Peyer's patch (tissue), 4 donors: ENCODE measurements around the gene BEND2. TPM values are rescaled to one million over a fixed set of nuclear protein-coding genes. Genes with fewer than 3 reads are reported as not detected.

Experiments
- DNase-seq, 3 donors: peaks; one replicate each; pipeline ENCODE4 v3.0.0-alpha.2; 2017 to 2019
- H3K27ac ChIP-seq, 4 donors: fragments of 200-600 bp; sonication (generic); one replicate each; pipeline ENCODE4 v1.5.1; 2016 to 2019
- H3K27me3 ChIP-seq, 2 donors: fragments of 200-600 bp; sonication (generic); one replicate each; pipeline ENCODE4 v1.5.1; 2019
- H3K36me3 ChIP-seq, 3 donors: fragments of 200-600 bp; sonication (generic); one replicate each; pipeline ENCODE4 v1.5.1; 2016 to 2019
- H3K4me1 ChIP-seq, 4 donors: fragments of 200-600 bp; sonication (generic); one replicate each; pipeline ENCODE4 v1.5.1; 2016 to 2019
- H3K4me3 ChIP-seq, 4 donors: fragments of 200-600 bp; sonication (generic); 1 replicate in 3 of 4; 2 replicates in 1 of 4; pipeline ENCODE4 v1.5.1; 2016 to 2019; ENCODE audit warnings: mild to moderate bottlenecking in 1 of 4
- H3K9me3 ChIP-seq, 4 donors: fragments of 200-600 bp; sonication (generic); one replicate each; pipeline ENCODE4 v1.5.1; 2016 to 2019; ENCODE audit warnings: mild to moderate bottlenecking in 1 of 4
- POLR2A ChIP-seq, 2 donors: fragments of 450-650 bp; IDR thresholded peaks; one replicate each; pipeline ENCODE4 v1.5.1; 2017; ENCODE audit warnings: antibody characterized with exemption in 2 of 2, mild to moderate bottlenecking in 2 of 2, moderate library complexity in 2 of 2
- total RNA-seq, 4 donors: library from RNA; depleted of rRNA; stranded (reverse); fragments of >200 nt; gene quantifications; one replicate each; pipeline ENCODE4 v1.1.0, GENCODE V29; 2016
- TF ChIP-seq, protein P1 (sequence below), 6 experiments: fragments of 450-650 bp in 4 of 6; fragments of 200-600 bp in 2 of 6; sonication (generic) in 1 of 6; IDR thresholded peaks; one replicate each; pipeline ENCODE4 v1.5.1; 2017 to 2019; ENCODE audit warnings: antibody characterized with exemption in 6 of 6, mild to moderate bottlenecking in 3 of 6, moderate library complexity in 1 of 6

Gene BEND2
- total RNA-seq, 4 donors from 2014 or later, result not detected

DNA sequence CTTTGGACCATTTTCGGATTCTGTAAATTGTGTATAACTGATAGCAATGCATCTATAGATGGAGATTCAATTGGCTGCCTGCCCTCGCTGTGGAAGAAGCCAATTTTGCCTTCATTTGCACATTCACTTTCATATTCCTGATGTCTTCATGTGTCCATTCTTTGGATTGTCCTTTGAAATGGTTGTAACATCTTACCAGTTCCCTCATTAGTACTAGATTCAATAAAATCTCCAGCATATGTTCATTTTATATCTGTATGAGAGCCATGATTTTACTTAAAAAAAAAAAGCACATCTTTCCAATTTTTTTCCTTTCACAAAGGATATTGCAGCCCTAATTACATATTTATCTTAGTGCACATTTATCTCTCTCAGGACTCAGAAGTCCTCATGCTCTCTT, 61.7 kb downstream of the BEND2 start:
- Histone ChIP-seq H3K27me3 (no peaks in the 10 kb centered on the region), H3K4me3 (no peak overlapping the region), H3K36me3 (no peaks in the 10 kb centered on the region), H3K9me3 (no peaks in the 10 kb centered on the region), H3K27ac (no peak overlapping the region), H3K4me1 (no peaks in the 10 kb centered on the region)
- no peak for DNase-seq
- TF ChIP-seq POLR2A (IDR thresholded peaks at IDR 0.05), result no peak
- TF ChIP-seq, protein P1, sequence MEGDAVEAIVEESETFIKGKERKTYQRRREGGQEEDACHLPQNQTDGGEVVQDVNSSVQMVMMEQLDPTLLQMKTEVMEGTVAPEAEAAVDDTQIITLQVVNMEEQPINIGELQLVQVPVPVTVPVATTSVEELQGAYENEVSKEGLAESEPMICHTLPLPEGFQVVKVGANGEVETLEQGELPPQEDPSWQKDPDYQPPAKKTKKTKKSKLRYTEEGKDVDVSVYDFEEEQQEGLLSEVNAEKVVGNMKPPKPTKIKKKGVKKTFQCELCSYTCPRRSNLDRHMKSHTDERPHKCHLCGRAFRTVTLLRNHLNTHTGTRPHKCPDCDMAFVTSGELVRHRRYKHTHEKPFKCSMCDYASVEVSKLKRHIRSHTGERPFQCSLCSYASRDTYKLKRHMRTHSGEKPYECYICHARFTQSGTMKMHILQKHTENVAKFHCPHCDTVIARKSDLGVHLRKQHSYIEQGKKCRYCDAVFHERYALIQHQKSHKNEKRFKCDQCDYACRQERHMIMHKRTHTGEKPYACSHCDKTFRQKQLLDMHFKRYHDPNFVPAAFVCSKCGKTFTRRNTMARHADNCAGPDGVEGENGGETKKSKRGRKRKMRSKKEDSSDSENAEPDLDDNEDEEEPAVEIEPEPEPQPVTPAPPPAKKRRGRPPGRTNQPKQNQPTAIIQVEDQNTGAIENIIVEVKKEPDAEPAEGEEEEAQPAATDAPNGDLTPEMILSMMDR (IDR thresholded peaks at IDR 0.05), result no peak

GRCh38 chrX:18151649-18152048, 69.0 kb downstream of the BEND2 start:
- DNase-seq, result no peak
- Histone ChIP-seq H3K4me3 (no peak overlapping the region), H3K9me3 (no peaks in the 10 kb centered on the region), H3K27ac (no peak overlapping the region), H3K27me3 (no peaks in the 10 kb centered on the region), H3K36me3 (no peaks in the 10 kb centered on the region), H3K4me1 (no peaks in the 10 kb centered on the region)
- no peak for TF ChIP-seq POLR2A (IDR thresholded peaks at IDR 0.05)
- TF ChIP-seq, protein P1 (IDR thresholded peaks at IDR 0.05), result no peak

GRCh38 chrX:18151157-18151556, 69.5 kb downstream of the BEND2 start:
- Histone ChIP-seq H3K36me3 (no peaks in the 10 kb centered on the region), H3K27me3 (no peaks in the 10 kb centered on the region), H3K9me3 (no peaks in the 10 kb centered on the region), H3K4me3 (no peak overlapping the region), H3K27ac (no peak overlapping the region), H3K4me1 (no peaks in the 10 kb centered on the region)
- no peak for TF ChIP-seq POLR2A (IDR thresholded peaks at IDR 0.05)
- TF ChIP-seq, protein P1 (IDR thresholded peaks at IDR 0.05), result no peak
- no peak for DNase-seq

DNA sequence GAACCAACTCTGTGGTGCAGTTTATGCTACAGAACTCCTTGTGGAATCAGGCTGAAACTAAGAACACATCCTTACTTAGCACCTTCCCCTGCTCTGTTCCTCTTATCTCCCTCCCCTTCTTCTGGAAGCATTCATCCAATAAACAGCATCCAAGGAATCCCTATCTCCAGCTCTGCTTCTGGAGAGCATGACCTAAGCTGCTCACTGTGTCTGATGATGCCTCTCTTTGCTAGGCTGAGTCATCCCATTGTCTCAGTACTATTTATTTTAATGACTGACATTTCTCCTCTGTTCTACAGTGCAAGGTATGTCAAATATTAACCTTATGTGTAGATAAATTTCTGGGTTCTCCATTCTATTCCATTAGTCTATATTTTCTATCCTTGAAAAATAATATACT, 71.2 kb downstream of the BEND2 start:
- TF ChIP-seq, protein P1 (IDR thresholded peaks at IDR 0.05), result no peak
- TF ChIP-seq POLR2A (IDR thresholded peaks at IDR 0.05), result no peak
- H3K4me3 ChIP-seq, result no peak overlapping the region
- H3K27ac ChIP-seq, result no peak overlapping the region
- no peaks in the 10 kb centered on the region for H3K9me3 ChIP-seq
- H3K4me1 ChIP-seq, result no peaks in the 10 kb centered on the region
- no peaks in the 10 kb centered on the region for H3K27me3 ChIP-seq
- no peak for DNase-seq
- no peaks in the 10 kb centered on the region for H3K36me3 ChIP-seq

- no peak for DNase-seq
These were observed 73.7 kb downstream of the BEND2 start for GRCh38 chrX:18146954-18147353.

More at GRCh38 chrX:18146954-18147353, 73.7 kb downstream of the BEND2 start:
- no peak overlapping the region for H3K27ac ChIP-seq
- no peaks in the 10 kb centered on the region for H3K27me3 ChIP-seq
- no peak for TF ChIP-seq POLR2A (IDR thresholded peaks at IDR 0.05)
- TF ChIP-seq, protein P1 (IDR thresholded peaks at IDR 0.05), result no peak
- H3K36me3 ChIP-seq, result no peaks in the 10 kb centered on the region
- no peaks in the 10 kb centered on the region for H3K9me3 ChIP-seq
- no peak overlapping the region for H3K4me3 ChIP-seq
- no peaks in the 10 kb centered on the region for H3K4me1 ChIP-seq
